Smooth muscle cell (in vitro differentiated cells): ENCODE measurements around the gene ACSF3. TPM values are rescaled to one million over a fixed set of nuclear protein-coding genes. Genes with fewer than 3 reads are reported as not detected.

Experiments used
- DNase-seq: peaks from one replicate; lab custom pipeline; 2025; ENCODE audit not compliant: unreplicated experiment; lab: John Stamatoyannopoulos, UW
- H2AFZ ChIP-seq: fragments of 200-600 bp; sonication (generic); 2 replicates; pipeline ENCODE4 v1.6.0; 2016; ENCODE audit warnings: antibody characterized with exemption, low read depth, mild to moderate bottlenecking
- H3F3A ChIP-seq: fragments of 200-600 bp; sonication (generic); 2 replicates; pipeline ENCODE4 v1.6.0; 2017; ENCODE audit warnings: antibody characterized with exemption, low read depth
- H3K27ac ChIP-seq: fragments of 200-600 bp; sonication (generic); 2 replicates; pipeline ENCODE4 v1.5.1; 2016; ENCODE audit warnings: low read depth, mild to moderate bottlenecking
- H3K27me3 ChIP-seq: fragments of 200-600 bp; sonication (generic); 2 replicates; pipeline ENCODE4 v1.6.1; 2016; ENCODE audit warnings: low read depth, mild to moderate bottlenecking
- H3K36me3 ChIP-seq: fragments of 200-600 bp; sonication (generic); 2 replicates; pipeline ENCODE4 v1.5.1; 2016; ENCODE audit warnings: low read depth
- H3K4me1 ChIP-seq: fragments of 200-600 bp; sonication (generic); 2 replicates; pipeline ENCODE4 v1.5.1; 2016; ENCODE audit warnings: low read depth
- H3K4me2 ChIP-seq: fragments of 200-600 bp; sonication (generic); 2 replicates; pipeline ENCODE4 v1.6.0; 2016; ENCODE audit warnings: mild to moderate bottlenecking
- H3K4me3 ChIP-seq: fragments of 200-600 bp; sonication (generic); 2 replicates; pipeline ENCODE4 v1.5.1; 2016; ENCODE audit warnings: mild to moderate bottlenecking
- H3K79me2 ChIP-seq: fragments of 200-600 bp; sonication (generic); 2 replicates; pipeline ENCODE4 v1.6.0; 2016; ENCODE audit warnings: low read depth, mild to moderate bottlenecking
- H3K9ac ChIP-seq: fragments of 200-600 bp; sonication (generic); 2 replicates; pipeline ENCODE4 v1.6.0; 2016; ENCODE audit warnings: low read depth
- H3K9me3 ChIP-seq: fragments of 200-600 bp; sonication (generic); replicated peaks from 2 replicates; pipeline ENCODE4 v1.5.1; 2016; ENCODE audit warnings: low read depth
- H4K20me1 ChIP-seq: fragments of 200-600 bp; sonication (generic); 2 replicates; pipeline ENCODE4 v1.6.0; 2016; ENCODE audit warnings: low read depth
- CTCF ChIP-seq: fragments of 200-600 bp; sonication (generic); IDR thresholded peaks from 2 replicates; pipeline ENCODE4 v1.5.1; 2017; ENCODE audit warnings: borderline replicate concordance, mild to moderate bottlenecking, antibody characterized with exemption; ENCODE audit not compliant: insufficient read depth, poor library complexity, severe bottlenecking
- WGBS: methylation state at CpG from one replicate; pipeline ENCODE4 v1.1.7; 2016; ENCODE audit warnings: low lambda C conversion rate; 5-methylcytosine and 5-hydroxymethylcytosine counted together
- polyA plus RNA-seq: library from polyadenylated mRNA; unstranded; fragments of >200 nt; fragmentation: Nextera tagmentation; extraction: Ambion mirVana; gene quantifications from 2 replicates; pipeline ENCODE4 v1.2.1, GENCODE V29; 2016
- total RNA-seq: library from RNA; depleted of rRNA; stranded (reverse); fragments of >200 nt; gene quantifications from 2 replicates; pipeline ENCODE4 v1.2.3, GENCODE V29; 2014

ACSF3 gene
- total and polyA plus RNA-seq, 2 experiments from 2014 or later: 13.6 to 15.1 TPM

DNA sequence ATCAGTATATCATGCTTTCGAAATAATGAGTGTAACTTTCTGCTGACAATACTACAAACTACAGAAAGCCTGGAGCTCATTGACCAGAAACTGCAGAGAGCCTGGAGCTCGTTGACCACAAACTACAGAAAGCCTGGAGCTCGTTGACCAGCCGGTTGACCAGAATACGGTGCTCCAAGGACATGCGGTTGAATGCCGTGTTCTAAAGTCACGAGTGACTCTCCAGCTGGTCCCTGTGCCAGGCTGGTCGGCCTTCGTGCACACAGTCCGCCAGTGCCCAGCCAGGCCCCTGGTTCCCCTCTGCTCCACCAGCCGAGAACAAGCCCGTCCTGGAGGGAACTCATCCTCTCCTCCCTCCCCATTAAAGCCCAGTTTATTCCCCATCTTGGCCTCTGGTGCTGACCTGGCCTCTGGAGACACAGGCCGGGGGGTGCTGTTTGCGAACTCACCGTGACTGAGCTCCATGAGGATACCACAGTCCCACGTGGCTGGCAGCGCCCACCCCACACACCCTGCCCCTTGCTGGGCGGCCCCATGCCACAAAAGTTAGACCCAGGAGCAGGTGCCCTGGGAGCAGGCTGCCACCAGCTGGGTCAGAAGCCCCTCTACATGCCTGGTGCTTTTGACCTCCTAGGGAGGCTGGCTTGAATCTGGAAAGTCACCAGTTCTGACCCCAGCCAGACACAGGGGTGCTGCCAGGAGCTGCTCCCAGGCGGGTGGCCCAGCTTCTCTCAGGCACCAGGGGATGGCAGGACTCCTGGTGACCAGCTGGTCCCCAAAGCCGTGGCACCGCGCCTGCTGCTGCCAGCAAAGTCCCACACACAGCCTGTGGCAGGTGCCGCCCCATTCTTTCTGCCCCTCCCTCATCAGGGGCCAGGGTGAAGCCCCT lies 62.4 kb downstream of the ACSF3 start:
- Histone ChIP-seq H3K27me3 (no peaks in the 10 kb centered on the region), H3K4me3 (no peak overlapping the region), H3K27ac (no peak overlapping the region), H3K79me2 (no peaks in the 10 kb centered on the region), H2AFZ (no peak overlapping the region), H3K9me3 (no peaks in the 10 kb centered on the region), H3K4me2 (no peak overlapping the region), H3K36me3 (no peaks in the 10 kb centered on the region), H4K20me1 (no peaks in the 10 kb centered on the region), H3K4me1 (no peaks in the 10 kb centered on the region), H3K9ac (no peak overlapping the region), H3F3A (no peaks in the 10 kb centered on the region)
- no peak for TF ChIP-seq CTCF
- no peak for DNase-seq
- WGBS: 81% methylated on average over 24 of the region's 24 CpGs

DNA sequence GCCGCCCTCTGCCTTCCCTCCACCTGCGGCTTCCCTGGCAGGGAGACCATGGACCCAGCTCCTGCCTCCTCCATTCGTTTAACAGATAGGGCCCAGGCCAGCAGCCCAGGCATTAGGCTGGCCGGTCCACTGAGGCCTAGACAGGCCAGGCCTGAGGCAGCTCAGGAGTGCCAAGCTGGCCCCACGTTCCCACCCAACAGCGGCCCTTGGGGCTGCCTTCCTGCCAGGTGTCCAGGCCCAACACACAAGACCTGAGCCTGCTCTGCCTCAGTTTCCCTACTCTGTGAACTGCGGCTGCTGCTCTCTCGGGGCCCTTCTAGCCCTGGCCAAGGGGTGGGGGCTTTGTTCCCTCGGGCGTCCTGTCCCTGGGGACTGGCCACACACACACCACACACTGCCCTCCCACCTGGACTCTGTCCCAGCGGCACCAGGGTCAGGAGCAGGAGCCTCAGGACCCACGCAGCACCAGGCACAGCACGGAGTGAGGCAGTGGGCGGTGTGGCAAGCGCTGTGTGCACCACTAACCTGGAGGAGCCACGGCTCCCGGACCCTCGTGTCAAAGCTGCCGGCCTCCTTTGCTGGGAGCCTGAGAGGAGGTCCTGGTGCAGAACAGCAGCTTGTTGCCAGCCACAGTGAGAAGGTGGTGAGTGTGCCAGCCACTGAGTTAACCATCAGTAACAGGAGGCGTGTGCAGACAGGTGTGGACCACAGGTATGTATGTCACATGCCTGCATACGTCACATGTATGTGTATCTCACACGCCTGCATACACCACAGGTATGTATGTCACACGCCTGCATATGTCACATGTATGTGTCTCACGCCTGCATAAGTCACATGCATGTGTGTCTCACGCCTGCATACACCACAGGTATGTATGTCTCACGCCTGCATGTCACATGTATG lies 63.3 kb downstream of the ACSF3 start:
- Histone ChIP-seq H3F3A (no peaks in the 10 kb centered on the region), H3K4me1 (no peaks in the 10 kb centered on the region), H4K20me1 (no peaks in the 10 kb centered on the region), H3K27me3 (no peaks in the 10 kb centered on the region), H3K9ac (no peak overlapping the region), H3K9me3 (no peaks in the 10 kb centered on the region), H3K4me2 (no peak overlapping the region), H3K27ac (no peak overlapping the region), H3K4me3 (no peak overlapping the region), H3K79me2 (no peaks in the 10 kb centered on the region), H2AFZ (no peak overlapping the region), H3K36me3 (no peaks in the 10 kb centered on the region)
- DNase-seq: no peak
- TF ChIP-seq CTCF: no peak
- 90% methylated on average over 26 of the region's 26 CpGs for WGBS

DNA sequence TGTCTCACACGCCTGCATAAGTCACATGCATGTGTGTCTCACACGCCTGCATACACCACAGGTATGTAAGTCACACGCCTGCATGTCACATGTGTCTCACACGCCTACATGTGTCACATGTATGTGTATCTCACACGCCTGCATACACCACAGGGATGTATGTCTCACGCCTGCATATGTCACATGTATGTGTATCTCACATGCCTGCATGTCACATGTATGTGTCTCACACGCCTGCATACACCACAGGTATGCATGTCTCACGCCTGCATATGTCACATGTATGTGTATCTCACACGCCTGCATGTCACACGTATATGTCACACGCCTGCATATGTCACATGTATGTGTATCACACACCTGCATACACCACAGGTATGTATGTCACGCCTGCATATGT lies 64.1 kb downstream of the ACSF3 start:
- H3K4me1 ChIP-seq: no peaks in the 10 kb centered on the region
- no peak overlapping the region for H2AFZ ChIP-seq
- no peak overlapping the region for H3K4me3 ChIP-seq
- no peak overlapping the region for H3K9ac ChIP-seq
- TF ChIP-seq CTCF: no peak
- H4K20me1 ChIP-seq: no peaks in the 10 kb centered on the region
- H3K27me3 ChIP-seq: no peaks in the 10 kb centered on the region
- no peaks in the 10 kb centered on the region for H3K36me3 ChIP-seq
- no peaks in the 10 kb centered on the region for H3K79me2 ChIP-seq
- WGBS: 97% methylated on average over 12 of the region's 12 CpGs
- H3K9me3 ChIP-seq: no peaks in the 10 kb centered on the region
- H3F3A ChIP-seq: no peaks in the 10 kb centered on the region
- no peak overlapping the region for H3K27ac ChIP-seq
- DNase-seq: no peak
- H3K4me2 ChIP-seq: no peak overlapping the region
